ENCODE results near the gene FDPS.

FDPS gene

GRCh38 chr1:155282488-155283091, 26.1 kb upstream of the FDPS start:
- Histone ChIP-seq H3K4me2 (ENCODE audit: low read length) (no peak overlapping the region), H4K20me1 (ENCODE audit: control insufficient read depth, insufficient read depth, low read depth, low read length) (no peaks in the 10 kb centered on the region), H3K4me1 (ENCODE audit: control insufficient read depth, low read length) (peaks cover 16% of the 10 kb centered on the region), H3K9me3 (ENCODE audit: control insufficient read depth, insufficient read depth, low read length) (no peaks in the 10 kb centered on the region), H3K4me3 (ENCODE audit: low read length) (no peak overlapping the region), H3K27ac (ENCODE audit: low read depth, low read length) (no peak overlapping the region), H3F3A (ENCODE audit: control insufficient read depth, insufficient read depth) (peaks cover 9% of the 10 kb centered on the region; the same call in 1 of the 2 replicates), H3K36me3 (ENCODE audit: control insufficient read depth, low read length) (peaks cover 37% of the 10 kb centered on the region), H3K9me2 (replicated peaks; ENCODE audit: control insufficient read depth, low read length) (no peaks in the 10 kb centered on the region), H3K79me2 (ENCODE audit: control insufficient read depth, low read length) (peaks cover 15% of the 10 kb centered on the region), H3K27me3 (ENCODE audit: control insufficient read depth, low read length) (no peaks in the 10 kb centered on the region)
- no peak for TF ChIP-seq CTCF (IDR thresholded peaks at IDR 0.05; ENCODE audit: low read depth, low read length, poor library complexity, severe bottlenecking)
- no peak for TF ChIP-seq EZH2phosphoT487 (IDR thresholded peaks at IDR 0.05; ENCODE audit: borderline replicate concordance, low read length)

GRCh38 chr1:155284476-155284875, 24.2 kb upstream of the FDPS start:
- Histone ChIP-seq H3K9me3 (ENCODE audit: control insufficient read depth, insufficient read depth, low read length) (no peaks in the 10 kb centered on the region), H3K9me2 (replicated peaks; ENCODE audit: control insufficient read depth, low read length) (no peaks in the 10 kb centered on the region), H4K20me1 (ENCODE audit: control insufficient read depth, insufficient read depth, low read depth, low read length) (no peaks in the 10 kb centered on the region)

GRCh38 chr1:155285063-155285462, 23.6 kb upstream of the FDPS start:
- Histone ChIP-seq H3K79me2 (ENCODE audit: control insufficient read depth, low read length) (no peaks in the 10 kb centered on the region; the same call in 1 of the 2 replicates), H3K4me3 (ENCODE audit: low read length) (no peak overlapping the region), H3K9me3 (ENCODE audit: control insufficient read depth, insufficient read depth, low read length) (no peaks in the 10 kb centered on the region), H3K9me2 (replicated peaks; ENCODE audit: control insufficient read depth, low read length) (no peaks in the 10 kb centered on the region), H4K20me1 (ENCODE audit: control insufficient read depth, insufficient read depth, low read depth, low read length) (no peaks in the 10 kb centered on the region), H3K27ac (ENCODE audit: low read depth, low read length) (no peak overlapping the region), H3K27me3 (ENCODE audit: control insufficient read depth, low read length) (no peaks in the 10 kb centered on the region), H3F3A (ENCODE audit: control insufficient read depth, insufficient read depth) (no peaks in the 10 kb centered on the region), H3K4me2 (ENCODE audit: low read length) (no peak overlapping the region), H3K36me3 (ENCODE audit: control insufficient read depth, low read length) (peaks cover 37% of the 10 kb centered on the region), H3K4me1 (ENCODE audit: control insufficient read depth, low read length) (no peaks in the 10 kb centered on the region)
- TF ChIP-seq CTCF (IDR thresholded peaks at IDR 0.05; ENCODE audit: low read depth, low read length, poor library complexity, severe bottlenecking) (no peak), EZH2phosphoT487 (IDR thresholded peaks at IDR 0.05; ENCODE audit: borderline replicate concordance, low read length) (no peak)

More at GRCh38 chr1:155284476-155284875, 24.2 kb upstream of the FDPS start:
- H3K4me2 ChIP-seq (ENCODE audit: low read length) = no peak overlapping the region
- no peaks in the 10 kb centered on the region for H3F3A ChIP-seq (ENCODE audit: control insufficient read depth, insufficient read depth)
- no peaks in the 10 kb centered on the region for H3K27me3 ChIP-seq (ENCODE audit: control insufficient read depth, low read length)
- TF ChIP-seq EZH2phosphoT487 (IDR thresholded peaks at IDR 0.05; ENCODE audit: borderline replicate concordance, low read length) = no peak
- TF ChIP-seq CTCF (IDR thresholded peaks at IDR 0.05; ENCODE audit: low read depth, low read length, poor library complexity, severe bottlenecking) = no peak
- H3K79me2 ChIP-seq (ENCODE audit: control insufficient read depth, low read length) = peaks cover under 1% of the 10 kb centered on the region
- peaks cover under 1% of the 10 kb centered on the region for H3K4me1 ChIP-seq (ENCODE audit: control insufficient read depth, low read length)
- no peak overlapping the region for H3K27ac ChIP-seq (ENCODE audit: low read depth, low read length)
- peaks cover 38% of the 10 kb centered on the region for H3K36me3 ChIP-seq (ENCODE audit: control insufficient read depth, low read length)
- H3K4me3 ChIP-seq (ENCODE audit: low read length) = no peak overlapping the region
